Astrocyte of the spinal cord (primary cell): ENCODE measurements around the gene HOXC4.

Experiments
- DNase-seq: peaks from one replicate; pipeline ENCODE4 v3.0.0; 2011; ENCODE audit warnings: low read depth, low spot score
- H3K4me3 ChIP-seq: 2 replicates; pipeline ENCODE4 v1.5.1; 2011; ENCODE audit warnings: low read depth, mild to moderate bottlenecking, low read length, moderate library complexity
- CTCF ChIP-seq: IDR thresholded peaks from 2 replicates; pipeline ENCODE4 v1.5.1; 2012; ENCODE audit warnings: low read depth, mild to moderate bottlenecking, low read length, inconsistent platforms
- in situ Hi-C: cut with HindIII; loops from 2 replicates; pipeline ENCODE4 v1.10.0; 2017; ENCODE audit warnings: low sequenced_read_pairs

Gene HOXC4

GRCh38 chr12:54029529-54030441 is 23.9 kb upstream of the HOXC4 start:
- peak overlapping the region; percentile 50 for H3K4me3 ChIP-seq
- in situ Hi-C loops = no loop called here
- no peak for TF ChIP-seq CTCF
- no peak for DNase-seq

GRCh38 chr12:54030442-54030801 is 23.2 kb upstream of the HOXC4 start:
- in situ Hi-C loops = no loop called here
- TF ChIP-seq CTCF = no peak
- DNase-seq = no peak
- H3K4me3 ChIP-seq = no peak overlapping the region

- DNase-seq = peak; percentile 66
- TF ChIP-seq CTCF = no peak
- in situ Hi-C loops = no loop called here
- peak overlapping the region; percentile 2 for H3K4me3 ChIP-seq
These were observed 22.7 kb upstream of the HOXC4 start for GRCh38 chr12:54030889-54031471.

DNA sequence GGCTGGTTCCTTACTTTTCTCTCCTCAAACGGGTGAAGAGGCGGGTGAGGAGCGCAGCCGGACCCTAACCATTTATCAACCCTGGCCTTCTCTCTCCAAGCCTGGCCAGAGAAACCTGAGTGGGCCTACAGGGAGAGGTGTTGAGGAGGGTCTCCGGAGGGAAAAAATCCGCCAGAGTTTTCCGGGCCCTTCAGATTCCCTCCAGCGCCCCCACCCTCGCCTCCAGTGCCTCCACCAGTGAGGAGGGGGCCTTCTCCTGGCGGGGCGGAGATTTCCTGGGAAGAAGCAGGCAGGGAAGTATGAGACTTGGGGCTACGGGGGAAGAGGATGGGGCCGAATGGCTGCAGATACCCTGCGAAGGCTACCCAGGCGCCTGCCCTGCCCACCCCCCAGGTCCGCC is 22.2 kb upstream of the HOXC4 start:
- DNase-seq = no peak
- TF ChIP-seq CTCF = no peak
- no peak overlapping the region for H3K4me3 ChIP-seq
- in situ Hi-C loops = no loop called here

DNA sequence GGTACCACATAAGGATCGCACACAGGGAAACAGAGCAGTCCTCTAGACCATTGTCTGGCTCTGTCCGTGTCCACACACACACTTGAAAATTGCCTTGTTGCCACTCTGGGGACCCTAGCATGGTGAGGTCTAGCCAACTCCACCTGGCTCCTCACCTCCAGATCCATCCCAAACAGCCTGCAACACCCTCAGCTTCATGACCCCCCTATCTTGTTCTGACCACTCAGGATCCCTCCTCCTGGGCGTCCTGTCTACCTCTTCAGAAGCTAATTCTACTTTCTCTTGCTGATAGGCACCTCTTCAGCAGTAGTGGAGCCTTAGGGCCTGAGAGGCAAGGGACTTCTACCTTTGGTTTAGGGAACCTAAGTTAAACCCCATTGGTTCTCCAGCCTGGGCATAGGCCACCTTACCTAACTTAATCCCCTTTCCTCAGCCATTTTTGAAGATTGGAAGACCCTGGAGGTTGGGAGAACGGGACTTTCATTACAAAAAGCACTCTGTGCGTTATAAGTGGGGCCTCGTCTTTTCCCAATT is 21.5 kb upstream of the HOXC4 start:
- H3K4me3 ChIP-seq = no peak overlapping the region
- in situ Hi-C loops = no loop called here
- no peak for TF ChIP-seq CTCF
- no peak for DNase-seq

DNA sequence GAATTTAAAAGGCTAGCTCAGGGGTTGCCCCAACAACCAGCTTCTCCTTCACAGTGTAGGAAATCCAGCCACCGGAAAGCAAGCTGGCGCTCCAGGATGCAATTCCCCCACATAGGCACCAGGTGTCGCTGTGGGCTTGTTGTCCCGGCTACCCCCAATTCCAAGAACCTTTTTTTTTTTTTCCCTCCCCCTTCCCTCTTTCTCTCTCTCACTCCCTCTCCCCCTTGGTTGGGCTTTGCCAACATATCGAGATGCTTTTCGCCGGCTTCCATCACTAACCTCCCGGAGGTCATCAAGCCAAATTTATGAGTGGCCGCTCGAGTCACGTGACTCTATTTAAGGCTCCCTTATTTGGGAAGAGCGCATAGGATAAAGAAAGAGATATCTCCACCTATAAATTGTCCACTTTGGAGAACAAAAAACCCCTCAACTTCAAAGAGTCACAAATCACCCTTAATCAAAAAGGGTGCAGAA is 21.0 kb upstream of the HOXC4 start, which contains the start of gene HOXC5:
Gene HOXC5 (plus strand): TSS at position 424 of the 474 bp plus-strand sequence. CDS start 73 bp downstream, outside the sequence.
- in situ Hi-C loops = no loop called here

More for the DNA sequence above, 21.0 kb upstream of the HOXC4 start, which contains the start of gene HOXC5:
- H3K4me3 ChIP-seq = peak within 1 kb of the TSS; percentile 45
- DNase-seq = peak; percentile 92
- TF ChIP-seq CTCF = peak; percentile 95
